Midbrain (tissue), 1 donor: ENCODE results near the gene G2E3.

Experiments used
- DNase-seq: peaks from one replicate; lab custom pipeline; 2025; lab: John Stamatoyannopoulos, UW

The G2E3 gene

GRCh38 chr14:30656190-30656632, 97.3 kb downstream of the G2E3 start:
- peak; percentile 6 for DNase-seq

DNA sequence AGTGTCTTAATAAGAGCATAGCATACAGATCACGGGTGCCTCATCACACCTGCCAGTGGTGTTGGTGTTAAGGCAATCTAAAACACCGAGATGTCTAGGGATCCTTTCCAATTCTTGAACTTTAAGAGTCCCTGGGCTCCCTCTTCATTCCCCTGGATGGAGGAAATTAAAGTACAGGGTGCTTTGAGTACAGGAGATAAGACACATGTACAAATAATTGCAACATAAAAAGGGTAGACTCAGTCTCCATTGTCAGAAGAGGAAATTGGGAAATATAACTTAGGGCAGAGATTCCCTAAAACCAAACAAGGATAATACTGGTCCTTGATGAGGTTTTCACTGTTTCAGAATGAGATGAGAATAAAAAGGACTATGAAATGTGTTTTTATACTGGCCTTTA, 98.1 kb downstream of the G2E3 start:
- no peak for DNase-seq

- no peak for DNase-seq
Observed at GRCh38 chr14:30657606-30658163, 98.7 kb downstream of the G2E3 start.

DNA sequence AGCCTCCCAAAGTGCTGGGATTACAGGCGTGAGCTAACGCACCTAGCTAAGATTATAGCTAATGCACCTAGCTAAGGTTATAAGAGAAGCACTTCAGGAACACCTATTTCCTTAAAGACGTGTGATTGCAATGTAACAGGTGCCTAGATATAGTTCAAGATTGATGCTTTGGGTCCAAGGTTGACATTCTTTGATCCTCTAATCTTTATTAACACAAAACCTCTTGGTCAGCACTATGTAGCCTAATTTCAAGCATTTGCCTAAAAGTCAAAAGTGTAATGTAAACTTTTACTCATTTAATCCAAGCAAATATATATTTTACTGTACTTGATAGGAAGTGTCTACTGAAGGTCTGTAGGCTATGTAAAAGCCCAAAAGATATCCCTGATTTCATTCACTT, 99.7 kb downstream of the G2E3 start:
- DNase-seq = no peak

GRCh38 chr14:30669594-30669993, 110.6 kb downstream of the G2E3 start:
- DNase-seq = no peak
